SK-N-SH (cell line): ENCODE results near the gene PRICKLE4. TPM values are rescaled to one million over a fixed set of nuclear protein-coding genes. Genes with fewer than 3 reads are reported as not detected.
A peak's percentile ranks its signal among the peaks of the same experiment; 100 is the strongest.

Source experiments
- CTCF ChIA-PET: fragments of 300-600, 350-600 bp; formaldehyde crosslinking; extraction: SDS; loops from one replicate; lab custom pipeline; 2021; lab: Yijun Ruan, JAX
- POLR2A ChIA-PET: fragments of 350-600 bp; sonication (Branson Sonifier 250); formaldehyde crosslinking; extraction: SDS; loops from one replicate; lab custom pipeline; 2020; ENCODE audit warnings: antibody characterized with exemption, inconsistent platforms; lab: Yijun Ruan, JAX
- DNase-seq: peaks from one replicate; pipeline ENCODE4 v3.0.0; 2012
- H2AFZ ChIP-seq: fragments of 200-600 bp; sonication (generic); 2 replicates; pipeline ENCODE4 v1.8.1; 2016; ENCODE audit warnings: antibody characterized with exemption, mild to moderate bottlenecking, low read depth
- H3F3A ChIP-seq: fragments of 200-600 bp; sonication (generic); replicated peaks from 2 replicates; pipeline ENCODE3; 2016; ENCODE audit warnings: antibody characterized with exemption, mild to moderate bottlenecking; ENCODE audit not compliant: insufficient read depth
- H3K27ac ChIP-seq, 2 experiments: fragments of 200-500 bp in 1 of 2; fragments of 200-600 bp in 1 of 2; sonication (Bioruptor generic) in 1 of 2; sonication (generic), shearing (Covaris generic) in 1 of 2; 2 replicates each; pipeline versions ENCODE4 v1.5.1 to v1.6.1; 2014 to 2016; ENCODE audit warnings: low read depth in 2 of 2, inconsistent platforms in 1 of 2, low read length in 1 of 2, mild to moderate bottlenecking in 1 of 2, mixed read lengths in 1 of 2
- H3K27me3 ChIP-seq: fragments of 200-600 bp; sonication (generic), shearing (Covaris generic); 2 replicates; pipeline ENCODE4 v1.6.1; 2016; ENCODE audit warnings: mixed run types; ENCODE audit not compliant: insufficient read depth
- H3K36me3 ChIP-seq, 2 experiments: fragments of 200-500 bp in 1 of 2; fragments of 200-600 bp in 1 of 2; sonication (Bioruptor generic) in 1 of 2; sonication (generic) in 1 of 2; replicated peaks in 1 of 2; 2 replicates each; pipeline versions ENCODE3 to v1.5.1; 2014 to 2016; ENCODE audit warnings: low read length in 1 of 2, mild to moderate bottlenecking in 1 of 2; ENCODE audit not compliant: insufficient read depth in 2 of 2, control insufficient read depth in 1 of 2
- H3K4me1 ChIP-seq, 2 experiments: fragments of 200-500 bp in 1 of 2; fragments of 200-600 bp in 1 of 2; sonication (Bioruptor generic) in 1 of 2; sonication (generic), shearing (Covaris generic) in 1 of 2; 2 replicates each; pipeline versions ENCODE4 v1.5.1 to v1.6.1; 2014 to 2016; ENCODE audit warnings: low read depth in 1 of 2, low read length in 1 of 2, mixed run types in 1 of 2; ENCODE audit not compliant: insufficient read depth in 2 of 2, control insufficient read depth in 1 of 2
- H3K4me2 ChIP-seq: fragments of 200-600 bp; sonication (generic), shearing (Covaris generic); 2 replicates; pipeline ENCODE4 v1.6.1; 2017; ENCODE audit warnings: mixed run types
- H3K4me3 ChIP-seq, 2 experiments: fragments of 200-500 bp in 1 of 2; fragments of 200-600 bp in 1 of 2; sonication (Bioruptor generic) in 1 of 2; sonication (generic), shearing (Covaris generic) in 1 of 2; 2 replicates each; pipeline versions ENCODE4 v1.5.1 to v1.8.1; 2014 to 2016; ENCODE audit warnings: low read depth in 2 of 2, inconsistent platforms in 1 of 2, low read length in 1 of 2, mild to moderate bottlenecking in 1 of 2, mixed read lengths in 1 of 2, moderate library complexity in 1 of 2
- H3K79me2 ChIP-seq: fragments of 200-600 bp; sonication (generic); 2 replicates; pipeline ENCODE4 v1.8.1; 2017; ENCODE audit warnings: mild to moderate bottlenecking; ENCODE audit not compliant: insufficient read depth
- H3K9ac ChIP-seq: fragments of 200-600 bp; sonication (generic); 2 replicates; pipeline ENCODE4 v1.6.1; 2017; ENCODE audit warnings: mixed run types
- H3K9me2 ChIP-seq: fragments of 200-600 bp; sonication (generic); 2 replicates; pipeline ENCODE4 v1.6.1; 2017; ENCODE audit warnings: mixed run types
- H3K9me3 ChIP-seq: fragments of 200-600 bp; sonication (generic); 2 replicates; pipeline ENCODE4 v1.6.1; 2017; ENCODE audit warnings: mixed run types, mild to moderate bottlenecking, moderate library complexity
- H4K20me1 ChIP-seq: fragments of 200-600 bp; sonication (generic); 2 replicates; pipeline ENCODE4 v1.6.1; 2017; ENCODE audit warnings: mild to moderate bottlenecking, mixed run types; ENCODE audit not compliant: insufficient read depth
- CHD2 ChIP-seq: fragments of 150-350 bp; IDR thresholded peaks from 2 replicates; pipeline ENCODE4 v1.6.1; 2018; ENCODE audit warnings: low read length; ENCODE audit not compliant: partially characterized antibody
- EP300 ChIP-seq, 2 experiments: IDR thresholded peaks; 2 replicates each; pipeline versions ENCODE4 v1.4.0 to v1.6.1; 2012; ENCODE audit warnings: borderline replicate concordance in 1 of 2, low read depth in 1 of 2, low read length in 1 of 2
- EZH2phosphoT487 ChIP-seq: fragments of 200-600 bp; sonication (generic); IDR thresholded peaks from 2 replicates; pipeline ENCODE4 v1.6.1; 2017; ENCODE audit warnings: low read depth, mixed run types, mild to moderate bottlenecking, antibody characterized with exemption, moderate library complexity, borderline replicate concordance
- FOXJ3 ChIP-seq: sonication (generic); formaldehyde crosslinking; IDR thresholded peaks from 2 replicates; pipeline ENCODE4 v1.5.1; 2020; ENCODE audit warnings: mild to moderate bottlenecking, missing genetic modification reagents
- GATA2 ChIP-seq: sonication (generic); formaldehyde crosslinking; IDR thresholded peaks from 2 replicates; pipeline ENCODE4 v1.5.0; 2020; ENCODE audit warnings: mild to moderate bottlenecking, missing genetic modification reagents
- RAD21 ChIP-seq: IDR thresholded peaks from 2 replicates; pipeline ENCODE4 v1.6.1; 2012; ENCODE audit warnings: mild to moderate bottlenecking, low read length
- RCOR1 ChIP-seq: fragments of 150-350 bp; IDR thresholded peaks from 2 replicates; pipeline ENCODE4 v1.6.1; 2017; ENCODE audit warnings: antibody characterized with exemption, low read length
- RFX5 ChIP-seq: IDR thresholded peaks from 2 replicates; pipeline ENCODE4 v1.6.1; 2012; ENCODE audit warnings: mild to moderate bottlenecking, improper control_type of control experiment, low read length
- TEAD4 ChIP-seq: IDR thresholded peaks from 2 replicates; pipeline ENCODE4 v1.4.0; 2012; ENCODE audit warnings: mild to moderate bottlenecking, borderline replicate concordance; ENCODE audit not compliant: insufficient read depth
- WGBS: methylation state at CpG from one replicate; pipeline ENCODE4 v1.1.6; 2017; ENCODE audit warnings: low lambda C conversion rate; 5-methylcytosine and 5-hydroxymethylcytosine counted together
- polyA plus RNA-seq, 3 experiments: library from polyadenylated mRNA; depleted of rRNA; stranded (reverse); fragments of >200 nt; gene quantifications; 2 replicates each; pipeline ENCODE4 v1.2.3, GENCODE V29; 2012

PRICKLE4 gene
- polyA plus RNA-seq, 1 of the 3 experiments (the other 2 are of a cell fraction): 3.9 TPM

DNA sequence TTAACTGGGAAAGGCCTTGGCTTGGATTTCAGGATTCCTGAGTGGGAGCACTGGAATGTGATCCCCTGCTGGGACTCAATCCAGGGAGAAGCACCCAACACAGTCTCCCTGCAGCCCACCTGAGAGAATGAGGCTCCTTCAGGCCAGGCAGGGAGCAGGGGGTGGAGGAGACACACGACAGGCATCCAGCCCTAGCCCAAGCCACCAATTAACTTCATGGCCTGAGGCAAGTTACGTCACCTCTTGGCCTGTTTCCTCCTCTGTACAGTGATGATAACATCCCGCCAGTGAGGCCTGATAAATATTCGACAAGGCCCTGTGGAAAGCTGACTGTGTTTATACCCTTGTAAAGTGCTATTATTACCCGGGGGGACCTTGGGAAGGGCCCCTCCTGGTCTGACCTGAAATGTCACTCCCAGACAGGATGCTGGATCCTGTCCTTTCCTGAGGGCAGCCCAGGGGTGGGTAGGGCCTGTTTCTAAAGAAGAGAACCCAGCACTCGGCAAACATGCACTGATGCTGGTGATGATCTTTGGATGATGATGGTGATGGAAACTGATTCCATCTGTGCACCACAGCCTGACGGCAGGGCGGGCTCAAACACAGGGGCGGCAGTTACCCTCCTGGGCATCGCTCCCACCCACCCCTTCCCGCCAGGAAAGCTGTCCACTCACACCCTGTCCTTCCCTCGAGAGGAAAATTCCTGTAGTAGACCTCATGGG, 13.3 kb upstream of the PRICKLE4 start:
- Histone ChIP-seq H3K9ac (no peak overlapping the region), H4K20me1 (no peaks in the 10 kb centered on the region), H3K36me3 (peaks cover 0 to 17% of the 10 kb centered on the region in 2 experiments), H3K4me3 (no peak overlapping the region), H3K4me2 (no peak overlapping the region), H3K27me3 (no peaks in the 10 kb centered on the region), H3K79me2 (no peaks in the 10 kb centered on the region), H3F3A (no peaks in the 10 kb centered on the region), H2AFZ (no peak overlapping the region), H3K4me1 (peaks cover 3 to 37% of the 10 kb centered on the region in 2 experiments; a peak in 2 of 4 replicates), H3K9me3 (no peaks in the 10 kb centered on the region), H3K9me2 (no peaks in the 10 kb centered on the region), H3K27ac (peak overlapping the region in 1 of 2 experiments; percentile 80; a peak in 2 of 4 replicates)
- peak; percentile 89 for DNase-seq
- TF ChIP-seq EZH2phosphoT487: no peak
- TF ChIP-seq EP300 (IDR thresholded peaks at IDR 0.05; ENCODE audit: borderline replicate concordance in 1 of 2, low read depth in 1 of 2, low read length in 1 of 2): peak in 1 of 2 experiments; percentile 81; a peak in 2 of 4 replicates
- peak; percentile 29 for TF ChIP-seq CHD2
- peak; percentile 92 for TF ChIP-seq GATA2 (CRISPR knock-in tag)
- no peak for TF ChIP-seq TEAD4
- TF ChIP-seq RCOR1: peak; percentile 84
- TF ChIP-seq FOXJ3: peak; percentile 80
- CTCF ChIA-PET: interaction anchor here (0.6 to 2.8 kb wide), 7 partner anchors 15 to 739 kb away, joined by 3 to 19 read pairs (median 3); partner anchors contain the start of genes TFEB and TOMM6
- POLR2A ChIA-PET: interaction anchor here (1.1 to 1.9 kb wide), 3 partner anchors 8 to 33 kb away, joined by 4 to 6 read pairs (median 4); no protein-coding TSS in a partner anchor
- WGBS: 56% methylated on average over 10 of the region's 12 CpGs

DNA sequence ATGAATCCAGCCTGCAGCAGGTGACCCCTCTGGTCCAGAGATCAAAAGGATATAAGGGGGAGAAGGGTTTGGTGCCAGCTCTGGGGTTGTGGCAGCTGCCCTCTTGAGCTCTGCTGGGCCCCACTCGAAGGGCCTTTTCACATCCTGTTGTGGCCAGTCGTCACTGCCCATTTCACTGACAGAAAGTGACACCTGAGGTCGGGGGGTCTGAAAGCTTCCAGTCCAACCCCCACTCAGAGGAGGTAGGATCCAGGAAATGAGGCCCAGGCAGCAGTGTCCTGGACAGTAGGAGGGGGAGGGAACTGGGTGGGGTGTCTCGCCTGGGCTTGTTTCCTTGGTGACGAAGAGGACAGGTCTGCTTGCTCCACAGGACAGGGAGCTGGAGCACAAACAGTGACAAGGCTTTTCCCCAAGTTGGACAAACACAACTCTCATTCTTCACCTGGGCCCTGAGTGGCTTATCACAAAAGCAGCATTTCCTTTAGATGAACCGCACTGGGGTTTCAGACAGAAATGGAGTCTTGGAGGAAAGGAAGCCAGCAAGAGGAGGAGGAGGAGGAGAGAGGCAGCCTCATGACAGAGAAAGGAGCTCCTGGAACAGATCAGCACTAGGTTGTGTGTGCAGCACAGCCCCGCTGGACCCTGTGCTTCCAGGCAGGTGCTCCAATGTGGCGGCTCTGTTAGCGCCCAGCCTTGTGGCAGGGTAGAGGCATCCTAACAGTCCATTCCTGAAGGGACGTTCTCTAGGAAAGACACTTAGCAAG, 11.9 kb upstream of the PRICKLE4 start:
- POLR2A ChIA-PET: interaction anchor here (1.4 to 1.9 kb wide), 2 partner anchors 9 to 35 kb away, joined by 4 to 6 read pairs; no protein-coding TSS in a partner anchor
- no peak overlapping the region for H3K4me2 ChIP-seq
- no peaks in the 10 kb centered on the region for H3K27me3 ChIP-seq
- H3F3A ChIP-seq: no peaks in the 10 kb centered on the region
- H4K20me1 ChIP-seq: no peaks in the 10 kb centered on the region
- no peak overlapping the region for H3K4me3 ChIP-seq
- H2AFZ ChIP-seq: no peak overlapping the region
- H3K36me3 ChIP-seq: peaks cover 0 to 24% of the 10 kb centered on the region in 2 experiments
- H3K9me2 ChIP-seq: no peaks in the 10 kb centered on the region
- TF ChIP-seq RAD21 (no peak), RFX5 (no peak)
- TF ChIP-seq, all 33 proteins: peak for 0
- DNase-seq: peak; percentile 41
- WGBS: 92% methylated on average over 10 of the region's 10 CpGs
- H3K27ac ChIP-seq: peak overlapping the region in 1 of 2 experiments; percentile 80; a peak in 1 of 4 replicates
- no peaks in the 10 kb centered on the region for H3K9me3 ChIP-seq
- CTCF ChIA-PET: interaction anchor here (0.7 to 2.8 kb wide), 12 partner anchors 8 to 741 kb away, joined by 3 to 19 read pairs (median 3); partner anchors contain the start of genes BYSL, MED20, TFEB and TOMM6
- peaks cover 3 to 32% of the 10 kb centered on the region in 2 experiments; a peak in 2 of 4 replicates for H3K4me1 ChIP-seq
- H3K9ac ChIP-seq: no peak overlapping the region
- H3K79me2 ChIP-seq: no peaks in the 10 kb centered on the region
